Measurements from ENCODE around the gene ACOT2.
"Not testable (repeated sequence)": the region's sequence is repeated elsewhere in the genome, so short reads cannot be mapped to it uniquely, and the experiment has no call there.

ACOT2 gene

DNA sequence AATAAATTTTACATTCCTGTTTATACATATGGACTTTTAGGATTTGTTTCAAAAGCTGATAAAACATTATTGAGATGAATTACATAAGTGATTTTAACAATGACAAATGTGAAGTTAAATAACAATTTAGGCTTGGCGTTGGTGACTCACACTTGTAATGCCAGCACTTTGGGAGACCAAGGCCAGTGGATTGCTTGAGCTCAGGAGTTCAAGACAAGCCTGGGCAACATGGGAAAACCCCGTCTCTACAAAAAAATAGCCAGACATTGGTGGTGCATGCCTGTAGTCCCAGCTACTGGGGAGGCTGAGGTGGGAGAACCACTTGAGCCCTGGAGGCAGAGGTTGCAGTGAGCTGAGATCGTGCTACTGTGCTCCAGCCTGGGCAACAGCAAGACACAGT, 7.4 kb downstream of the ACOT2 start:
- no peak overlapping the region for H3K27ac ChIP-seq
- TF ChIP-seq, protein P1, sequence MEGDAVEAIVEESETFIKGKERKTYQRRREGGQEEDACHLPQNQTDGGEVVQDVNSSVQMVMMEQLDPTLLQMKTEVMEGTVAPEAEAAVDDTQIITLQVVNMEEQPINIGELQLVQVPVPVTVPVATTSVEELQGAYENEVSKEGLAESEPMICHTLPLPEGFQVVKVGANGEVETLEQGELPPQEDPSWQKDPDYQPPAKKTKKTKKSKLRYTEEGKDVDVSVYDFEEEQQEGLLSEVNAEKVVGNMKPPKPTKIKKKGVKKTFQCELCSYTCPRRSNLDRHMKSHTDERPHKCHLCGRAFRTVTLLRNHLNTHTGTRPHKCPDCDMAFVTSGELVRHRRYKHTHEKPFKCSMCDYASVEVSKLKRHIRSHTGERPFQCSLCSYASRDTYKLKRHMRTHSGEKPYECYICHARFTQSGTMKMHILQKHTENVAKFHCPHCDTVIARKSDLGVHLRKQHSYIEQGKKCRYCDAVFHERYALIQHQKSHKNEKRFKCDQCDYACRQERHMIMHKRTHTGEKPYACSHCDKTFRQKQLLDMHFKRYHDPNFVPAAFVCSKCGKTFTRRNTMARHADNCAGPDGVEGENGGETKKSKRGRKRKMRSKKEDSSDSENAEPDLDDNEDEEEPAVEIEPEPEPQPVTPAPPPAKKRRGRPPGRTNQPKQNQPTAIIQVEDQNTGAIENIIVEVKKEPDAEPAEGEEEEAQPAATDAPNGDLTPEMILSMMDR (IDR thresholded peaks at IDR 0.05) = no peak

DNA sequence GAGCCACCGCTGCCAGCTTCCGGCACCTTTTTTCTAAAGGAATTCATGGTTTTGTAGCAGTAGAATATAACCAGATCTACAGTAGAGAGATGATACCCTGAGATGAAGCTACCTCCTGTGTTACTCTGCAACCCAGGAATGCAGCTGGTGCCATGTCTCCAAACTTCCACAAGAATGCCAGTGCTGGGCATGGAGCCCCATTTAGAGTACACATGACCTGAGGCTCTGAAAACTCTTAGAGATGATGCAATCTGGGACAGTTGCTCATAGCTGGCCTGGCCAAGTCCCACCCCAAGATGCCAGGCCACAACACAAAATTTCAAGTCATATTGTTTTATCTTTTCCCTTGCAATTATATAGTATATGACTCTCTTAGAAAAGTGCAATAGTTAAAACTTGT, 8.2 kb downstream of the ACOT2 start:
- DNase-seq (ENCODE audit: low spot score); H3K4me3 ChIP-seq; H3K27ac ChIP-seq: not testable (repeated sequence)

More for the DNA sequence above, 7.4 kb downstream of the ACOT2 start:
- no peak for DNase-seq (ENCODE audit: low spot score)
- H3K4me3 ChIP-seq = no peak overlapping the region

DNA sequence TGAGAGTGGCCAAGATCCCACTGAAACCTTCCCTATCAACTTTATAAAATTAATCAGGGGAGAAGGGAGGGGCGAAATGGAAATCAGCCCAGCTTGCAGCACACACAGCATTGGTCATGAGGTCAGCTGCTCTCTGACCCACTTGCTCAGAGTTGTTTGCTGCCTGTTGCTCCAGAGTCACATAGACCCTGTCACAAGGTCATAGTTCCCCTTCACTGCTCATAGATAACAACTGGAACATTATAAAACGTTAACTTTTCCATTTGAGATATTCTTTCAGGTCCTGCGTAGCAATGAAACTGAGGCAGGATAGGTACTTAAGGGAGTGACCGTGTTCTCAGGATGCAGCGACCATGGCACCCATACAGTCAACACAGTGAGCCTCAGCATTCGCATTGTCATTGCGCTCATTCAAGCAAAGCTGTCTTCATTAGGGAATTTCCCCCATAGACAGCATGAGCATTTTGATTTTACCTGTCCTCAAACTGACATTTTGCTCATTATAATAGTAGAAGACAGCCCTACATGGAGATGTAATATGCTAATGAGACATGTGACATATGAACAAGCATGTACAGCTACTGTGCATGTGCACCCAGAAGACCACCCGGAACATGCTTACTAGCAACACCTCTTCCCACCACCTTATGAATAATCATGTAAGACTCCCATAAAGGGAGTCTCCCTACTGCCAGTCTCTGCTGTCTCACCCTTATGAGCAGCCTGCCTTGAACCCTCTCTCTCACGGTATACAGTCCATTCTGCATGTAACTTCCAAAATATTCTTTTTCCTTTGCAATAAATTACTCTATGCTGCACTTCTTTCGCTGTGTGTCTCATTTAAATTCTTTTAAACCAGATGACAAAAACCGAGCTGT, 13.3 kb downstream of the ACOT2 start:
- H3K4me3 ChIP-seq; DNase-seq (ENCODE audit: low spot score); H3K27ac ChIP-seq: not testable (repeated sequence)

DNA sequence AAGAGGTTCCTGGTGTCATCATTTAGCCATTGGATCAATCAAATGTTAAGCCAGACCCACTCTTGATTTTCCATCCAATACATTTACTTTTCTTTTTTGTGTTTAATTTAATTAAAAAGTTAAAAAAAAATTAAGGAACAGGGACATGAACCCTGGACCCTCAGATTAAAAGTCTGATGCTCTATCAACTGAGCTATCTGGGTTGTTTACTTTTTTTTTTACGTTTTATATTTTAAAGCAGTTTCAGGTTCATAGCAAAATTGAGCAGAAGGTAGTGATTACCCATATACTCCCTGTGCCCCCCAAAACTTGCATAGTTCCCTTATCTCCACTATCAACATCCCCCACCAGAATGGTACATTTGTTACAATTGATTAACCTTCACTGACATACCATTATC, 19.7 kb downstream of the ACOT2 start:
- TF ChIP-seq, protein P1 (IDR thresholded peaks at IDR 0.05) = no peak
- DNase-seq (ENCODE audit: low spot score) = no peak
- H3K27ac ChIP-seq = no peak overlapping the region
- no peak overlapping the region for H3K4me3 ChIP-seq

DNA sequence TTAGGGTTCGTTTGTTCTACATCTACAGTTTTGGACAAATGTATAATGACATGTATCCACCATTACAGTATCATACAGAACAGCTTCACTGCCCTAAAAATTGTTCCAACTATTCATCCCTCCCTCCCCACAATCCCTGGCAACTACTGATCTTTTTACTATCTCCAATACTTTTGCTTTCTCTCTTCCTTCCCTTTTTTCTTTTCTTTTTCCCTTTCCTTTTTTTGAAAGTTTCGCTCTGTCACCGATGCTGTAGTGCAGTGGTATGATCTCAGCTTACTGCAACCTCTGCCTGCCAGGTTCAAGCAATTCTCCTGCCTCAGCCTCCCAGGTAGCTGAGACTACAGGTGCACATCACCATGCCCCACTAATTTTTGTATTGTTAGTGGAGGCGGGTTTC, 20.1 kb downstream of the ACOT2 start:
- Histone ChIP-seq H3K27ac (no peak overlapping the region), H3K4me3 (no peak overlapping the region)
- no peak for DNase-seq (ENCODE audit: low spot score)
- TF ChIP-seq, protein P1 (IDR thresholded peaks at IDR 0.05) = no peak

DNA sequence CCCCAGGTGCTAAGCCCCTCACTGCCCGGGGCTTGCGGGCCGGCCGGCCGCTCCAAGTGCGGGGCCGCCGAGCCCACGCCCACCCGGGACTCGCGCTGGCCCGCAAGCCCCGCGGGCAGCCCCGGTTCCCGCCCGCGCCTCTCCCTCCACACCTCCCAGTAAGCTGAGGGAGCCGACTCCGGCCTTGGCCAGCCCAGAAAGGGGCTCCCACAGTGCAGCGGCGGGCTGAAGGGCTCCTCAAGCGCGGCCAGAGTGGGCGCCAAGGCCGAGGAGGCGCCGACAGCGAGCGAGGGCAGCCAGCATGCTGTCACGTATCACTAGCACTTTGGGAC, 21.6 kb downstream of the ACOT2 start:
- H3K4me3 ChIP-seq; DNase-seq (ENCODE audit: low spot score); H3K27ac ChIP-seq: not testable (repeated sequence)

DNA sequence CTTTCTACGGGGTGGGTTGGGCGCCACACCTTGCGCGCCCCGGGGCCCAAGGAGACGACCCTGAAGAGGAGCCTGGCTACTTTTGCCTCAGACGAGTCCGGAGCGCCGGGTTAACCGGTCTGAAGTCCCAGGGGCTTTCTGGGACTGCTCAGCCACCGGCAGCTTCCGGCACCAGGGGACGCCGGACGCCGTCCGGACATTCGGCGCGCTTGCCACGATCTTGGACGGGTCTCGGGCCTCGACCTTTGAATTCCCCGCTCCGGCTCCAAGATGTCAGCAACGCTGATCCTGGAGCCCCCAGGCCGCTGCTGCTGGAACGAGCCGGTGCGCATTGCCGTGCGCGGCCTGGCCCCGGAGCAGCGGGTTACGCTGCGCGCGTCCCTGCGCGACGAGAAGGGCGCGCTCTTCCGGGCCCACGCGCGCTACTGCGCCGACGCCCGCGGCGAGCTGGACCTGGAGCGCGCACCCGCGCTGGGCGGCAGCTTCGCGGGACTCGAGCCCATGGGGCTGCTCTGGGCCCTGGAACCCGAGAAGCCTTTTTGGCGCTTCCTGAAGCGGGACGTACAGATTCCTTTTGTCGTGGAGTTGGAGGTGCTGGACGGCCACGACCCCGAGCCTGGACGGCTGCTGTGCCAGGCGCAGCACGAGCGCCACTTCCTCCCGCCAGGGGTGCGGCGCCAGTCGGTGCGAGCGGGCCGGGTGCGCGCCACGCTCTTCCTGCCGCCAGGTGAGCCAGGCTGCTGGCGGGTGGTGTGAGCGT, 22.9 kb downstream of the ACOT2 start, which contains the start of gene ACOT4:
TSS of gene ACOT4 (plus strand) at position 184 of the 760 bp plus-strand sequence. CDS start at position 271, 87 bp downstream.
- Histone ChIP-seq H3K27ac (peak within 1 kb of the TSS in 1 of 2 donors; percentile 1), H3K4me3 (peak within 1 kb of the TSS; percentile 73)
- TF ChIP-seq, protein P1 (IDR thresholded peaks at IDR 0.05) = no peak
- DNase-seq (ENCODE audit: low spot score) = no peak

DNA sequence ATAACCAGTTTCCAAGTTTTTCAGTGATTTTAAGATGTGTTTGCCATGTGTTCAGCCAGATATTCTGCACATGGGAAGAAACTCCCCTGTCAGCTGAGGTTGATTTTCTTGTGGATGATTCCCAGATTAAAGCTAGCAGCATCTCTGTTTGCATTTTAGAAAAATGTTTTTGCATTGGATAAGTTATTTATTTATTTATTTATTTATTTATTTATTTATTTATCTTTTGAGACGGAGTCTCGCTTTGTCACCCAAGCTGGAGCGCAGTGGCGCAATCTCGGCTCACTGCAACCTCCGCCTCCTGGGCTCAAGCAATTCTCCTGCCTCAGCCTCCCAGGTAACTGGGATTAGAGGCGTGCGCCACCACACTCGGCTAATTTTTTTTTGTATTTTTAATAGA, 25.5 kb downstream of the ACOT2 start:
- H3K27ac ChIP-seq = no peak overlapping the region
- TF ChIP-seq, protein P1 (IDR thresholded peaks at IDR 0.05) = no peak
- H3K4me3 ChIP-seq = no peak overlapping the region
- DNase-seq (ENCODE audit: low spot score) = no peak

Measured in coronary artery (tissue), 2 donors.